Tibial artery (tissue), 4 donors: ENCODE results near the gene RIN3.
A peak's percentile ranks its signal among the peaks of the same experiment; 100 is the strongest.
"Not testable (repeated sequence)": the region's sequence is repeated elsewhere in the genome, so short reads cannot be mapped to it uniquely, and the experiment has no call there.

Source experiments
- DNase-seq, 2 donors: peaks; one replicate each; pipeline ENCODE4 v3.0.0-alpha.2; 2019
- H3K27ac ChIP-seq, 2 donors: fragments of 200-600 bp; sonication (generic) in 1 of 2; 1 replicate in 1 of 2; 2 replicates in 1 of 2; pipeline ENCODE4 v1.5.1; 2018 to 2019; ENCODE audit warnings: mild to moderate bottlenecking in 1 of 2
- H3K27me3 ChIP-seq, 2 donors: fragments of 200-600 bp; sonication (generic) in 1 of 2; one replicate each; pipeline versions ENCODE4 v1.5.1 to v1.6.0; 2016 to 2019
- H3K36me3 ChIP-seq, 3 donors: fragments of 200-600 bp; sonication (generic) in 2 of 3; one replicate each; pipeline ENCODE4 v1.5.1; 2016 to 2019; ENCODE audit warnings: mild to moderate bottlenecking in 2 of 3
- H3K4me1 ChIP-seq, 4 donors: fragments of 200-600 bp; sonication (generic) in 2 of 4; 1 replicate in 3 of 4; 2 replicates in 1 of 4; pipeline ENCODE4 v1.5.1; 2016 to 2019
- H3K4me3 ChIP-seq, 2 donors: fragments of 200-600 bp; sonication (generic) in 1 of 2; 1 replicate in 1 of 2; 2 replicates in 1 of 2; pipeline ENCODE4 v1.5.1; 2018 to 2019; ENCODE audit warnings: mild to moderate bottlenecking in 2 of 2
- H3K9me3 ChIP-seq, 3 donors: fragments of 200-600 bp; sonication (generic) in 1 of 3; one replicate each; pipeline ENCODE4 v1.5.1; 2016 to 2019
- intact Hi-C: fragments of 100-400 bp; cut with DNase I; formaldehyde crosslinking; loops from one replicate; pipeline ENCODE4 v1.15.0; 2023; ENCODE audit warnings: low total_unique reads
- TF ChIP-seq, protein P1 (sequence below), 2 experiments: fragments of 200-600 bp in 1 of 2; fragments of 450-650 bp in 1 of 2; IDR thresholded peaks; one replicate each; pipeline ENCODE4 v1.5.1; 2017 to 2019; ENCODE audit warnings: antibody characterized with exemption in 2 of 2, mild to moderate bottlenecking in 1 of 2, moderate library complexity in 1 of 2

The RIN3 gene

DNA sequence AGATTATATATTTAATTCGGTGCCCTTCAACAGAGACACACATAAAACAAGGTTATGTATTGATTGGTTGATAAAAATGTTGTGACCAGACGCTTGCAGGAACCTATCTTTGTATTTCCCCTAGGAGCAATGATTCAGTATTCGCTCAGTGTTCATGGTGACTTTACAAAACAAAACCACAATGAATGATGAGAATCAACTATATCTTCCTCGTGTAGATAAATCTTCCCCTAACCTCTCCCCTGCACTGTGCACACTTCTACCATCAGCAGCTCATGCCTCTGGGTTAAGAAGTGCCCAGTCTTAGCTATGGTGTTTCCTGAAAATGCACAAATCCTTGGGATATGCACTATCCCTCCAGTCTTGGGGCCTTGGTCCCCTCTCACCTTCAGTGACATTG lies 16.3 kb downstream of the RIN3 start:
- Histone ChIP-seq H3K36me3 (no peaks in the 10 kb centered on the region), H3K4me1 (peaks cover 0 to 23% (median 4%) of the 10 kb centered on the region in 4 donors), H3K9me3 (no peaks in the 10 kb centered on the region), H3K27me3 (no peaks in the 10 kb centered on the region), H3K4me3 (no peak overlapping the region), H3K27ac (no peak overlapping the region)
- intact Hi-C loops: no loop called here
- DNase-seq: no peak
- TF ChIP-seq, protein P1, sequence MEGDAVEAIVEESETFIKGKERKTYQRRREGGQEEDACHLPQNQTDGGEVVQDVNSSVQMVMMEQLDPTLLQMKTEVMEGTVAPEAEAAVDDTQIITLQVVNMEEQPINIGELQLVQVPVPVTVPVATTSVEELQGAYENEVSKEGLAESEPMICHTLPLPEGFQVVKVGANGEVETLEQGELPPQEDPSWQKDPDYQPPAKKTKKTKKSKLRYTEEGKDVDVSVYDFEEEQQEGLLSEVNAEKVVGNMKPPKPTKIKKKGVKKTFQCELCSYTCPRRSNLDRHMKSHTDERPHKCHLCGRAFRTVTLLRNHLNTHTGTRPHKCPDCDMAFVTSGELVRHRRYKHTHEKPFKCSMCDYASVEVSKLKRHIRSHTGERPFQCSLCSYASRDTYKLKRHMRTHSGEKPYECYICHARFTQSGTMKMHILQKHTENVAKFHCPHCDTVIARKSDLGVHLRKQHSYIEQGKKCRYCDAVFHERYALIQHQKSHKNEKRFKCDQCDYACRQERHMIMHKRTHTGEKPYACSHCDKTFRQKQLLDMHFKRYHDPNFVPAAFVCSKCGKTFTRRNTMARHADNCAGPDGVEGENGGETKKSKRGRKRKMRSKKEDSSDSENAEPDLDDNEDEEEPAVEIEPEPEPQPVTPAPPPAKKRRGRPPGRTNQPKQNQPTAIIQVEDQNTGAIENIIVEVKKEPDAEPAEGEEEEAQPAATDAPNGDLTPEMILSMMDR (IDR thresholded peaks at IDR 0.05): no peak

DNA sequence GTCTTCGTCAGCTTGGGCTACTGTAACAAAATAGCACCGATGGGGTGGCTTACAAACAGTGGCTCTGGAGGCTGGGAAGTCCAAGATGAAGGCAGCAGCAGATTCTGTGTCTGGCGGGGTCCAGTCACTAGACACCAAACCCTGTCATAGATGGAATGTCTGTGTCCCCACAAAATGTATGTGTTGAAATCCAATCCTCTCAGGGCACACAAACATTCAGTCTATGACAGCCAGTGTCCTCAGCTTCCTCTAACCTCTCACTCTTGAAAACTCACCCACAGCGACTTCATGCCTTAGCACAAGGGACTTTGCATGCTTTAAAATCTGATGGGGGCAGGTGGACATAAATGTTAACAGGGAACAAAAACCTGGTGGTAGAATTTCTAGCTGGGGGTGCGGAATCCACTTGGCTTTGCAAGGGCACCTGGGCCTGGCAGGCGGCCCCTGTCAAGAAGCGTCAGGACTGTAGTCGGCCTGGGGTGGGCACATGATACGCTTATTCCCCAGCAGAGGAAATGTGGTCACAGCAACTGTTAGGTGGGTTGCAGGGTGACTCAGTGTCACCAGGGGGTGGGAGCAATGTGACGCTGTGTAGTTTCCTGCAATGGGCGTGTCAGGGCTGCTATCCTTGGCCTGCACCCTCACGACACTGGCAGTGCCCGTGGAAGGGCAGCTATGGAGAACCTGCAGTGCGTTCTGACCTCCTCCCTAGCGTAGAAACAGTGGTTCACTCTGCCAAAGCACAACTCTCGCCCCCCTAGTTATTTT lies 17.7 kb downstream of the RIN3 start:
- peaks cover 0 to 15% (median 1%) of the 10 kb centered on the region in 4 donors for H3K4me1 ChIP-seq
- TF ChIP-seq, protein P1 (IDR thresholded peaks at IDR 0.05): no peak
- no peaks in the 10 kb centered on the region for H3K36me3 ChIP-seq
- no peaks in the 10 kb centered on the region for H3K9me3 ChIP-seq
- no peaks in the 10 kb centered on the region for H3K27me3 ChIP-seq
- no peak overlapping the region for H3K4me3 ChIP-seq
- DNase-seq: peak in 1 of 2 donors; percentile 69
- intact Hi-C loops: no loop called here
- H3K27ac ChIP-seq: no peak overlapping the region

- Histone ChIP-seq H3K36me3 (no peaks in the 10 kb centered on the region), H3K27me3 (no peaks in the 10 kb centered on the region), H3K4me3 (no peak overlapping the region), H3K27ac (no peak overlapping the region), H3K9me3 (no peaks in the 10 kb centered on the region), H3K4me1 (peaks cover 0 to 19% (median 1%) of the 10 kb centered on the region in 4 donors)
- intact Hi-C loops: no loop called here
- TF ChIP-seq, protein P1 (IDR thresholded peaks at IDR 0.05): no peak
- no peak for DNase-seq
Measured at GRCh38 chr14:92532490-92533163, 19.0 kb downstream of the RIN3 start.

GRCh38 chr14:92534932-92535643 lies 21.5 kb downstream of the RIN3 start:
- no peaks in the 10 kb centered on the region for H3K36me3 ChIP-seq
- DNase-seq: no peak
- TF ChIP-seq, protein P1 (IDR thresholded peaks at IDR 0.05): no peak
- H3K27ac ChIP-seq: no peak overlapping the region
- H3K27me3 ChIP-seq: no peaks in the 10 kb centered on the region
- peaks cover 0 to 35% (median 16%) of the 10 kb centered on the region in 4 donors for H3K4me1 ChIP-seq
- intact Hi-C loops: no loop called here
- H3K4me3 ChIP-seq: no peak overlapping the region
- no peaks in the 10 kb centered on the region for H3K9me3 ChIP-seq

GRCh38 chr14:92536231-92536630 lies 22.6 kb downstream of the RIN3 start:
- intact Hi-C loops, H3K9me3 ChIP-seq, H3K36me3 ChIP-seq, H3K27ac ChIP-seq, DNase-seq, H3K4me3 ChIP-seq, H3K27me3 ChIP-seq: not testable (repeated sequence)
- peaks cover 0 to 45% (median 23%) of the 10 kb centered on the region in 4 donors for H3K4me1 ChIP-seq
